ENCODE data around the gene UNKL.

UNKL gene

GRCh38 chr16:1394367-1394951 lies 20.0 kb downstream of the UNKL start:
- ChIA-PET CTCF (interaction anchor here (0.6 to 1.0 kb wide), 3 partner anchors 14 to 30 kb away, joined by 3 read pairs; no protein-coding TSS in a partner anchor), POLR2A (no interaction called here)
- no peak overlapping the region for H3K27ac ChIP-seq (ENCODE audit: extremely low read depth, low read depth, low read length)
- peaks cover 0 to 48% of the 10 kb centered on the region in 2 experiments; a peak in 2 of 3 replicates for H3K36me3 ChIP-seq (ENCODE audit: control insufficient read depth in 2 of 2, insufficient read depth in 1 of 2, low read length in 2 of 2)
- no peaks in the 10 kb centered on the region for H3K9me3 ChIP-seq (ENCODE audit: control insufficient read depth, insufficient read depth, low read depth, low read length)
- TF ChIP-seq ZSCAN18 (tag by site-specific recombination; IDR thresholded peaks at IDR 0.05) (no peak), ZNF792 (tag by site-specific recombination; IDR thresholded peaks at IDR 0.05) (0 out of 2 replicates have a peak, but pooled peaks have one; percentile 27)
- H3K4me3 ChIP-seq (ENCODE audit: low read depth, low read length) = no peak overlapping the region
- no peaks in the 10 kb centered on the region for H3K4me1 ChIP-seq (ENCODE audit: control insufficient read depth, insufficient read depth, low read length)

- no peak overlapping the region for H3K27ac ChIP-seq (ENCODE audit: extremely low read depth, low read depth, low read length)
- ChIA-PET POLR2A (no interaction called here), CTCF (interaction anchor here (1.0 kb wide), 1 partner anchor 30 kb away, joined by 3 read pairs; no protein-coding TSS in a partner anchor)
- TF ChIP-seq ZNF274 (IDR thresholded peaks at IDR 0.05; ENCODE audit: low read length) = no peak
- no peak for TF ChIP-seq ZNF274 (tag by site-specific recombination; IDR thresholded peaks at IDR 0.05; ENCODE audit: borderline replicate concordance)
- no peak for TF ChIP-seq ZNF670 (tag by site-specific recombination; IDR thresholded peaks at IDR 0.05; ENCODE audit: low read depth)
- TF ChIP-seq FEZF1 (tag by site-specific recombination; IDR thresholded peaks at IDR 0.05) = no peak
- TF ChIP-seq ZNF221 (tag by site-specific recombination; IDR thresholded peaks at IDR 0.05; ENCODE audit: borderline replicate concordance) = no peak
- TF ChIP-seq ZNF560 (tag by site-specific recombination; IDR thresholded peaks at IDR 0.05; ENCODE audit: borderline replicate concordance) = no peak
- TF ChIP-seq ZNF513 (tag by site-specific recombination; IDR thresholded peaks at IDR 0.05) = no peak
- TF ChIP-seq OVOL3 (tag by site-specific recombination; IDR thresholded peaks at IDR 0.05) = no peak
- TF ChIP-seq ZNF391 (tag by site-specific recombination; IDR thresholded peaks at IDR 0.05; ENCODE audit: borderline replicate concordance, low read depth) = no peak
- no peak for TF ChIP-seq ZNF341 (tag by site-specific recombination; IDR thresholded peaks at IDR 0.05; ENCODE audit: low read depth)
- no peak for TF ChIP-seq ZNF2 (tag by site-specific recombination; IDR thresholded peaks at IDR 0.05)
- TF ChIP-seq OSR2 (tag by site-specific recombination; IDR thresholded peaks at IDR 0.05) = no peak
- no peak for TF ChIP-seq ZNF10 (tag by site-specific recombination; IDR thresholded peaks at IDR 0.05)
- no peak for TF ChIP-seq SP7 (tag by site-specific recombination; IDR thresholded peaks at IDR 0.05)
- no peak for TF ChIP-seq ZNF155 (tag by site-specific recombination; IDR thresholded peaks at IDR 0.05)
- TF ChIP-seq TRIM28 (IDR thresholded peaks at IDR 0.05; ENCODE audit: borderline replicate concordance, low read length) = no peak
- no peak for TF ChIP-seq ZNF37A (tag by site-specific recombination; IDR thresholded peaks at IDR 0.05)
- no peak for TF ChIP-seq ZNF76 (tag by site-specific recombination; IDR thresholded peaks at IDR 0.05; ENCODE audit: borderline replicate concordance, low read depth)
- TF ChIP-seq ZNF571 (tag by site-specific recombination; IDR thresholded peaks at IDR 0.05) = no peak
- no peak for TF ChIP-seq KLF17 (tag by site-specific recombination; IDR thresholded peaks at IDR 0.05)
- no peak for TF ChIP-seq KLF1 (tag by site-specific recombination; IDR thresholded peaks at IDR 0.05)
- no peaks in the 10 kb centered on the region for H3K9me3 ChIP-seq (ENCODE audit: control insufficient read depth, insufficient read depth, low read depth, low read length)
- no peaks in the 10 kb centered on the region for H3K4me1 ChIP-seq (ENCODE audit: control insufficient read depth, insufficient read depth, low read length)
- no peak overlapping the region for H3K4me3 ChIP-seq (ENCODE audit: low read depth, low read length)
- peaks cover 0 to 40% of the 10 kb centered on the region in 2 experiments; a peak in 2 of 3 replicates for H3K36me3 ChIP-seq (ENCODE audit: control insufficient read depth in 2 of 2, insufficient read depth in 1 of 2, low read length in 2 of 2)
These were observed 20.8 kb downstream of the UNKL start for GRCh38 chr16:1393613-1394176.
